ENCODE results near the gene CHD8.

GRCh38 chr14:21436567-21437062 lies 19.3 kb downstream of the CHD8 start:
- TF ChIP-seq ZFP30 (CRISPR knock-in tag; IDR thresholded peaks at IDR 0.05) (no peak), PATZ1 (CRISPR knock-in tag; IDR thresholded peaks at IDR 0.05; ENCODE audit: borderline replicate concordance) (no peak)
